Activated naive CD8-positive, alpha-beta T cell treated with anti-CD3 and anti-CD28 coated beads, Interleukin-2, amount 50 U/mL, for 16 hours (primary cell): ENCODE results near the gene C14orf180.

ENCODE experiments used
- DNase-seq: peaks from one replicate; pipeline ENCODE4 v3.0.0-alpha.2; 2020; ENCODE audit warnings: low read depth, low spot score

The C14orf180 gene

GRCh38 chr14:104579507-104579906, at the start of gene C14orf180:
Gene C14orf180 (plus strand): TSS chr14:104579764. CDS start chr14:104586431, 6,667 bp downstream.
- DNase-seq: no peak

GRCh38 chr14:104530646-104531045, 48.9 kb upstream of the C14orf180 start:
- no peak for DNase-seq

- no peak for DNase-seq
Measured at GRCh38 chr14:104531421-104532190, 48.0 kb upstream of the C14orf180 start.

GRCh38 chr14:104532191-104532555, 47.4 kb upstream of the C14orf180 start:
- no peak for DNase-seq

GRCh38 chr14:104534036-104534435, 45.5 kb upstream of the C14orf180 start:
- DNase-seq: no peak

DNA sequence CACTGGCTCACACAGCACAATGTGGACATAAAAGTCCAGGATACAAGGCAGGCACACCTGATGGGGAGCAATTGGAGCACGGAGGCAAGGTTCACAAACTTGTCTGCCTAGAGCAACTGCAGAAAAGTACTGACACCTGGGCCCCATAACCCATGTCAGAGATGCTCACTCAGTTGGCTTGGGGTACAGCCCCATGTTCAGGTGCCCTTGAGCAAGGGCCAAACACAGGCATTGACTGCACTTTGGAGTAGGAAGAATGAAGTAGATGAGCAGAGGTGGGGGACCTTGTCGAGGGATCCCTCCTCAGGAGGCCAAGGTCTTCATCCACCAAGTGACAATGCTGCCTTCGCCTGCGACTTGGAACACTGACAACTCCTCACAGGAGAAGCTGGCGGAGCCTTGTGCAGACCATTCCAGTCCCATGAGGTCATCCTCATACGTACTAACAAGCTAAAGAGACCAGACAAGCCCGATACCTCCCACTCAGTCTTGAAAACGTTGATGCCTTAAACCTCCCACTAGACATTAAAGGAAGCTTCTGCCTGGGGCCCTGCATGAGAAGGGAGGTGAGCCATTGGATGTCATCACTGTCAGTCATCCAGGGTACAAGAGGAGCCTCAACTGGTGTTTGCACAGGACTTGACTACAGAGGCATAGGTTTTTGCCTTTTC, 42.5 kb upstream of the C14orf180 start:
- no peak for DNase-seq

DNA sequence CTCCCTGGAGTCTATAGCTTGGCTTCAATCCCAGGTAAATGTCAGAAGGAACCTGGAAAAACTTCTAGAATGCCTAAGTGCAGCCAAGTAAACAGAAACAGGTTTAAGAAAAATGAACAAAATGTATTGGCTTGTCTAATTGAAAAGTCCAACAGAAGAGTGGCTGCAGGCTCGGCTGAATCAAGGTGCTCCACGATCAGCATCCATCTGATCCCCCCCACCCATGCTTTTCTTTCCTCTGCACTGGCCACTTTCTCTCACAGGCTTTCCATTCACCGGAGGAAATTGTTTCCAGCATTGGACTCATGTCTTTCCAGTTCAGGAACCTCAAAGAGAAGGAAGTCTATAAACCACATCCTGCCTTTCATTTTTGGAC, 42.0 kb upstream of the C14orf180 start:
- DNase-seq: no peak

DNA sequence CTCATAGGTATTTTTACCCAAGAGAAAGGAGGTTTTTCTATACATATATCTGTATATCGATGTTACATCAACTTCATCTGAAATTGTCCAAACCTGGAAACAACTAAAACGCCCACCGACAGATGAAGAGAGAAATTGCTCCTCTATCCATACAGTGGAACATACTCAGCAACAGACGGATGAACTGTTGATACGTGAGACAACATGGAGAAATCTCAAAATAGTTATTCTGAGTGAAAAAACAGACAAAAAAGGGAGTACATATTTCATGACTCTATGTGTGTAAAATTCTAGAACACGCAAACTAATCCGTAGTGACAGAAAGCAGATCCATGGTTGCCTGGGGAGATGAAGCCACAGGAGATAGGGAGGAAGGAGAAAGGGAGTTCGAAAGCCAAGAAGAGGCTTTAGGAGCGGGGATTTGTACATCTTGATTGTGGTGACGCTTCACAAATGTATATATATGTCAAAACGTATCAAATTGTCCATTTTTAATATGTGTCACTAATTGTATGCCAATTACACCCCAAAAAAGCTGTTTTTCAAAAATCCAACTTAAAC, 37.6 kb upstream of the C14orf180 start:
- DNase-seq: no peak

GRCh38 chr14:104542871-104543830, 36.4 kb upstream of the C14orf180 start:
- no peak for DNase-seq

GRCh38 chr14:104544362-104544961, 35.1 kb upstream of the C14orf180 start:
- no peak for DNase-seq

DNA sequence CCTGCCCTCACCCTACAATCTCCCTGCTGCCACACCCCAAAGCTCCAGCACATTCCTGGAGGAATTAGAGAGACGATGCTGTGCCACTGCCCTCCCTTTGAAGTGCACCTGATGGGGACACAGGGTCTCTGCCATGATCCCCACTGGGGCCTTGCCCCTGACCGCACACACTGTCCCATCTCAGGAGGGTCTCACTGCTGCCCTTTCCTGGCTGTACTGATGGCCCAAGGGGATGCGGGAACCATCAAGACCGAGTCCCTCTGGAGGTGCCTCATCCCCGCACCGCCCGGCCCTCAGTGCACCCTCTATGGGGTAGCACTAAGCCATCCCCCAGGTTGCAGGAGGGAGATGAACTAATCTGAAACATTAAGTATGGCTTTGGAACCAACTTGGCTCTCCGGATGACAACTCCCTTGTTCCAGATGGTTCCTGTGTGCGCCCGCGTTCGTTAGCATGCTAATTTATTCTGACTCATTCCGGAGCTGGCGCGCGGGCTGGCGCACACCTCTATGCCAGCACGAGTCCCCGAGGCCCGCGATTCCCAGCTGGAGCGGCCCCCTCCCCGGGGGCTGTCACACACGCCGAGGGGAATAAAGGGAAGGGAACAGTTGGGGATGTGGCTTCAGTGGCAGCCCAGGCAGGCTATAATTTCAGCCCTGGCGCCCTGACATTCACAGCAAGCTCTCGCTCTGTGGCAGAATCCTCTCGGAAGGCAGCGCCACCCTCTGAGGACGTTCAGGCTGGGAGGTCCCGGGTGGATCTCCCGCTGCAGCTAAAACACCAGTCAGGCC, 34.2 kb upstream of the C14orf180 start:
- no peak for DNase-seq

DNA sequence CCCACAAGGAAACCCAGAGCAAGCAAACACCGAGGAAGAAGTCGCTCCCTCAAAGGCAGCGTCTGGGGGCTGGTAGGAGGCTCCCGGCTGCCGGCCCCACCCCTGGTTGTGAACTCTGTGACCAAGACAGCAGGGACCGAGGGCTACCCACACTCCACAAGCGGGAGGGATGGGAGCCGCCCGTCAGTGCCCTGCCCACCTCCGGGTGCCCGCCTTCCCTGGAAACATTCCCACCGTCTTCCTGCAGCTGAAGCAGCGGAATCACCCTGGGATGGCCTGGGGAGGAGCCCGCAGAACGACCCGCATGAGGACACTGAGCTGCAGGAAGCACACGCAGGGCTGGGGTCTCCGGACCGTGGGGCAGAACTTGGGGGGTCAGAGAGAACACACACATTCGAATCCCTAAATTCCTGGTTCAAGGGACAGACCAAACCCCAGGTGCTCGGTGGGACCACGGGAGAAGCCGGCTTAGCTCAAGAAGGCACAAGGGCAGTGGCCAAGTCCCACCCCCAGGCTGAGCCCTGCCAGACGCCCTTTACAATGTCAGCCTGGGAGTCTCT, 33.5 kb upstream of the C14orf180 start:
- no peak for DNase-seq

GRCh38 chr14:104546591-104547309, 32.8 kb upstream of the C14orf180 start:
- DNase-seq: no peak

DNA sequence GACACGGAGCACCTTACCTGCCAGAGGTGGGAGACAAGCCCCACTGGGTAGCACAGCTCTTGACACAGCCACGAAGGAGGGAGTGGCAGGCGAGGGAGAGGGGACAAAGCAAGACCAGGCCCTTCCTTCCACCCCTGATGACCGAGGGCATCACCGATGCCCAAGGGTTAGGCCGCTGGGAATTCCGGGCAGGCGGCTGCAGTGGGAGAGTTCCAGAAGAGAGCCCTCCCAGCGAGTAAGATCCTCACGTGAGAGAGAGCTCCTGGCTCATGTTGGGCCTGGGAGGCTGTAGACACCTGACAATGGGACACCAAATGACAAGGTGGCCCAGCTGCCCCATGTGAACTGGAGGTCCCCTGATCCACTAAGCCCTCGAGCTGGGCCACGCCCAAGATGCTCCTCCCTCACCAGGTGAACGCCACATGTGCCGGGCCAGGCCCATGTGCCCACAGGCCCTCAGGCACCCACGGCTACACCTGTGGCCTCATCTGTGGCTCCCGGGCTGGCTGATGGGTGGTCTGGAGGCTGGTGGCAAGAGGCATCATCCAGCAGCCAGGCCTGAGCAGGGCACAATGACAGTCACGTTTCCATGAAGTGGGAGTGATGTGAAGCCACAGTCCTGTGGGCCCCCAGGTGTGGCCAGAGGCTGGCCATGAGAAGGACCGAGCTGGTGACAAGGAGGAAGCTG, 32.1 kb upstream of the C14orf180 start:
- DNase-seq: no peak

- DNase-seq: no peak
Measured at GRCh38 chr14:104547998-104548700, 31.4 kb upstream of the C14orf180 start.

DNA sequence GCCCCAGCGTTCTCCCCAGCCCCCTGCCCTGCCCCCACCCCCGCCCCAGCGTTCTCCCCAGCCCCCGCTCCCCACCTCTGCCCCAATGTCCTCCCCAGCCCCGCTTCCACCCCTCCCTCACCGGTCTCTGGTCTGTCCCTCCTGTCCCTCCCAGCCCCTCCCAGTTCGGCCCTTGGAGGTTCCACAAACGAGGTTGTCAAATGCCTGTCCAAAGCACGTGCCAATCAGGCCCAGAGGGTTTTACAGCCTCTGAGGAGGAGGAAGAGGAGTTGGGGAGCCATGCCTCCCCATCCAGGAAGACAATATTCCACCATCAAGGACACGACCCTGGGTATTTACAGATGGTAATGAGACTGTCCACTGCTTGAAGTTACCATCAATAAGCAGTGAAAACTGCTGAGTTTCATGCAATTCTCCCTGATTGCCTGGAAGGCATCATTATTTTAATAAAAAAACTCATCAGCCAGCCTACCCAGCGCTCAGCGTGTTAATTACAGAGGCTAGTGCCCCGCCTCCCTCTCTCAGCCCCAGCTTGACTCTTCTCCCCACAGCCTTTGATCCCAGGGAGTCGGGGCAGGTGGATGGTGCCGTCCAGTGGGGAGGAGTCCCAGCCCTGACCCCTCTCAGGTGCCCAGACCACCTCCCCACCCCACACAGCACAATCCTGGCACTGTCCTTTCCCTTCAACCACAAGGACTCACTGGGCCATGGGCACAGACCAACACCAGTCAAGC, 30.6 kb upstream of the C14orf180 start:
- no peak for DNase-seq

DNA sequence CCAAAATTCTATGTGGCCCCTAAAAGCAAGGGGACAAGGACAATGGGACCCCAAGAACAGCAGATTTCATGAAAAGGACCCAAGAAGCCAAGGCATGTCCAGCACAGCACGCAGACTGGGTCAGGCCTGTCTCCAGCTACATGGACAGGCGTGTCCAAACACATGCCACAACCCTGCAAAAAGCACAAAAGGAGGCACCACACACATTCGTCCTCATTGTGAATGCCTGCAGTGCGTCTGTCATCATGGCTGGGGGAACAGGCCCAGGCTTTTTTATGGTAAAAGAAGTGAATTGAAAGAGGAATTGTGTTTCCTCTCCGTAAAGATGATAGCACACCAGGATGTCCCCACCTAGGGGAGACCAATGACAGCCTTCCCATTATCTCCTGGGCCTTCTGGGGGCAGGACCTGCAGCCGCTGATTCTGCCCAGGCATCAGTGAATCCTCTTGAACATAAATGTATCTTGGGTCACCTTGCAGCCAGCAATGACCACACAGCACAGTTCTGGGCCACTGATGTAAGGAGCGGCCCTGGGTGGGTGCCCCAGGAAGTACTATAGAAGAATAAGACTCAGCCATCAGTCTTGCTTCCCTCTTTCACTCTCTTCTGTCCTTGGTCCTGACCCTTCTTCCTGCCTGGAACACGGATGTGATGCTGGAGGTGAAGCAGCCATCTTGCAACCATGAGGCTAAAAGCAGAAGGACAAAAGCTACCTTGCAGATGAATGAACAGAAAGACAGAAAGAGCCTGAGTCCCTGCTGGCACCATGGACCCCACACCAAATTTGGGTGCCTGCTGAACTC, 29.8 kb upstream of the C14orf180 start:
- no peak for DNase-seq
